GM03348 (cell line): ENCODE data around the gene KTI12.
"Not testable (repeated sequence)": the region's sequence is repeated elsewhere in the genome, so short reads cannot be mapped to it uniquely, and the experiment has no call there.

Experiments used
- DNase-seq: peaks from one replicate; pipeline ENCODE4 v3.0.0; 2012; ENCODE audit warnings: low spot score

KTI12 gene, protein sequence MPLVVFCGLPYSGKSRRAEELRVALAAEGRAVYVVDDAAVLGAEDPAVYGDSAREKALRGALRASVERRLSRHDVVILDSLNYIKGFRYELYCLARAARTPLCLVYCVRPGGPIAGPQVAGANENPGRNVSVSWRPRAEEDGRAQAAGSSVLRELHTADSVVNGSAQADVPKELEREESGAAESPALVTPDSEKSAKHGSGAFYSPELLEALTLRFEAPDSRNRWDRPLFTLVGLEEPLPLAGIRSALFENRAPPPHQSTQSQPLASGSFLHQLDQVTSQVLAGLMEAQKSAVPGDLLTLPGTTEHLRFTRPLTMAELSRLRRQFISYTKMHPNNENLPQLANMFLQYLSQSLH

DNA sequence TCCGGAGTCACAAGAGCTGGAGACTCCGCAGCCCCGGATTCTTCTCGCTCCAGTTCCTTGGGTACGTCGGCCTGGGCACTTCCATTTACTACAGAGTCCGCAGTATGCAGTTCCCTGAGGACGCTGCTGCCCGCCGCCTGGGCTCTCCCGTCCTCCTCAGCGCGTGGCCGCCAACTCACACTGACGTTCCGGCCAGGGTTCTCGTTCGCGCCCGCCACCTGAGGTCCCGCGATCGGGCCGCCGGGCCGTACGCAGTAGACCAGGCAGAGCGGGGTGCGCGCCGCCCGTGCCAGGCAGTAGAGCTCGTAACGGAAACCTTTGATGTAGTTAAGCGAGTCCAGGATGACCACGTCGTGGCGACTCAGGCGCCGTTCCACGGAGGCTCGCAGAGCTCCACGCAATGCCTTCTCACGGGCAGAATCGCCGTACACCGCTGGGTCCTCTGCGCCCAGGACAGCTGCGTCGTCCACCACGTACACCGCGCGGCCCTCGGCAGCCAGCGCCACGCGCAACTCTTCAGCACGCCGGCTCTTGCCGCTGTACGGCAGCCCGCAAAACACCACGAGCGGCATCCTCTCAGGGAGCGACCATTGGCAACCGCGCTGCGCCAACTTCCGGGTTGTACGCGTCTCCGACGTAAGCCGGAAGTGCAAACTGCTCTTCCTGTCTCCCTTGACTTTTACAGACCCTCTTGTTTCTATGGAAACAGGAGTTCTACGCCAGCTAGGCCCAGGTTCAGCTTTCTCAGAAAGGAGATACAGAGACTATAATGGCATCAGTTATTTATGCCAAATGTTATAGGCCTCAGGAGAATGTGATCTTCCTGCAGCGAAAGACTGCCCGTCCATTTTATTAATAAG lies at the start of gene KTI12:
KTI12 (minus strand) TSS at position 621 of the 860 bp plus-strand sequence; CDS start at position 572, 49 bp downstream.
- DNase-seq, result peak; percentile 91

DNA sequence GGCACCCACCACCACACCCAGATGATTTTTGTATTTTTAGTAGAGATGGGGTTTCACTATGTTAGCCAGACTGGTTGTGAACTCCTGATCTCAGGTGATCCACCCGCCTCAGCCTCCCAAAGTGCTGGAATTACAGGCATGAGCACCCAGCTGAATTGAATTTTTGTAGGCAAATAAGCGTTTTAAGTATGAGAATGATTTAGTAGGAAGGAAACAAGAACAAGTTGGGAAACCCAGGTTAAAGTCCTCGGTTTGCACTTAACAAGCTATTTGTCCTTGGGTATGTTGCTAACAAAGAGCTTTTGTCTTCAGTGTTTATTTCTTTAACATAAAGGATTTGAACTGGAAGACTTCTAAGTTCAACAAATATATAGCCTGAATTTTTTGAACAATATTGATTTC lies 46.4 kb upstream of the KTI12 start:
- DNase-seq, result no peak

DNA sequence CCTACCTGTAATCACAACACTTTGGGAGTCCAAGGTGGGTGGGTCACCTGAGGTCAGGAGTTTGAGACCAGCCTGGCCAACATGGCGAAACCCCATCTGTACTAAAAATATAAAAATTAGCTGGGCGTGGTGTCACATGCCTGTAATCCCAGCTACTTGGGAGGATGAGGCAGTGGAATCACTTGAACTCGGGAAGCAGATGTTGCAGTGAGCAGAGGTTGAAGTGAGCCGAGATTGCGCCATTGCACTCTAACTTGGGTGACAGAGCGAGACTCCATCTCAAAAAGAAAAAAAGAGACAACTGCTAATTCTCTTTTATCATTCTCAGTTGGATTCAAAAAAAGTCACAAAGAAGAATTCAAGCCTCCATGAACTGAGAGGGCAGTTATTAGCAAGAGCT lies 43.7 kb upstream of the KTI12 start:
- not testable (repeated sequence) for DNase-seq

DNA sequence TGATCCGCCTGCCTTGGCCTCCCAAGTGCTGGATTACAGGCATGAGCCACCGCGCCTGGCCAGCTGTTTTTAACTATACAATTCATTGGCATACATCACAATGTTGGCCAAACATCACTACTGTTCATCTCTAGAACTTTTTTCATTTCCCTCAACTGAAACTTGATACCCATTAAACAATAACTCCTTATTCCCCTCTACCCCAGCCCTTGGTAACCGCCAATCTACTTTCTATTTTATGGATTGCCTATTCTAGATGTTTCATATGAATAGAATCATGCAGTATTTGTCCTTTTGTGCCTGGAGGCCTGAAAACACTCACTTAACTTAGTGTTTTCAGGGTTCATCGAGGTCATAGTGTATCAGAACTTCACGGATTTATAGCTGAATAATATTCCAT lies 38.7 kb upstream of the KTI12 start:
- no peak for DNase-seq

DNA sequence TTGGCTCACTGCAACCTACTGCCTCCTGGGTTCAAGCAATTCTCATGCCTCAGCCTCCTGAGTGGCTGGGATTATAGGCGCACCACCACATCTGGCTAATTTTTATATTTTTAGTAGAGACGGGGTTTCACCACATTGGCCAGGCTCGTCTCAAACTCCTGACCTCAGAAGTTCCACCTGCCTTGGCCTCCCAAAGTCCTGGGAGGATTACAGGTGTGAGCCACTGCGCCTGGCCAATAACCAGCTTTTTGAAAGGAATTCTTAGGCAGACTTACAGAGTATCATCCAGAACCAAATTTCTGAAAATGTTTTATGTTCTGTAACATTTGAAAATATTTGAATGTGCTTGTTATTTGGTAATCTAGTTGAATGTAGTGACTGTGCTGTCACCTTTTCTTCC lies 37.1 kb upstream of the KTI12 start:
- no peak for DNase-seq

DNA sequence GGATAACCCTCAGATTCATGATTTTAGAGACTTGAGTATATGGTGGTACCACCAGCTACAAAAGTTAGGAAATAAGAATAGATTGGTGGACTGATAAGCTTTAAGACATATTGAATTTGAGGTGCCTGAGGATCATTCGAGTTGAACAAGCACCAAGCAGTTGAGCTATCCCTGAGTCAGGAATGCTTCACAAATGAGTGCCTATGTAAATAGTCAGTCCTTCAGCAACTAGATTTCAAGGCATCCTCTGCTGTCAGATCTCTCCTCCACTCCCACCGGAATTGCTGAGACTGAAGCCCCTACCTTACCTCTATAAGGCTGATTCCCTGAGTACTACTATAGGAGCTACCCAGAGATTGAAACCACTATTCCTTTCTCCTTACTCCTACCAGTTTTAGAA lies 29.6 kb upstream of the KTI12 start:
- DNase-seq, result no peak

DNA sequence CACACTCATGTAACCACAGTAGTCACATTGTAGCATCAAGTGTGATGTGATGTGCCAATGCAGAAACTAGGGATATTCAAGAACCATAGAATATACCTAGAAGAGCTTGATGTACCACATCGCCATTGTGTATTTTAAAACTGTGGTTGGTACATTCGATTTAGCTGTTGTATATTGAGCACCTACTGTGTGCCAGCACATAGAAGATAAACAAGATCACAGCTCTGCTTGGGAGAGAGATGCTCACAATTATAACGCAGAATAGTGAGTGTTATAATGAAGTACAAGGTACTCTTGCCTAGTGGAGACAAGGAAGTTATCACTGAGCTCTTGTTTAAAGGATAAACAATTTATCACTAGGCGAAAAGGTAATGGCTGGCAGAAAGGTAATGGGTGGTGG lies 27.2 kb upstream of the KTI12 start:
- no peak for DNase-seq

DNA sequence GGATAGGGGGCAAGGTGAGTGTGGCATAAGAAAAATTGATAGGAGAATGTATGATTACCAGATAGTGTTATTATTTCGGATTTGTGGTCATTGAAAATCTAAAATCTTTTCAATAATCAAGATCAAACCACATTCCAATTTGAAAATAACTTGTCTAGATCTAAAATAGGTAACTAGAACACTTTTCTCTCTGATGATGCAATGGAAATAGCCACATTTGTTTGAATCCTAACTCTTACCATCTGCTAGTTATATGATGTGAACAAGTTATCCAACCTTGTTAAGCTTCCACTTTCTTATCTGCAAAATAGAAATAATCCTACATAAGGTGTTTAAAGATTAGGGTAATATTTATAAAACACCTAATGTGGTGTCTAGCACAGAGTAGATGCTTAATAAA lies 26.3 kb upstream of the KTI12 start:
- no peak for DNase-seq

DNA sequence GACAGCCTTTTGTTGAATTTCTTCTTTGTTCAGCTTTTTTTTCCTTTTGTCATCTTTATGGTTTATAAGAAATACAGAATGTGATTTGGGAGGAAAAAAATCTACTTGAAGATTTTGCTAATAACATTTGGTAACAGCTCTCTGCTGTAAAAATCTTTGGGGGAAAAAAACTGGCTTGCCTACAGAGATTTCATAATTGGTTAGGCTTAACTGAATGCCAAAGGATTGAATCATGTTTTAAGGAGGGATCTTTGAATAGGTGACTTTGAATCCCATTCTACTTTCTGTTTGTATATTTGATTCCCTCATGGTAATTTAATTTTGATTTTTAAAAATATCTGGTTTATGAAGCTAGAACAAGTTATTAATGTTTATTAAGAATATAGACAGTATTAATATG lies 25.7 kb upstream of the KTI12 start:
- DNase-seq, result peak; percentile 72

DNA sequence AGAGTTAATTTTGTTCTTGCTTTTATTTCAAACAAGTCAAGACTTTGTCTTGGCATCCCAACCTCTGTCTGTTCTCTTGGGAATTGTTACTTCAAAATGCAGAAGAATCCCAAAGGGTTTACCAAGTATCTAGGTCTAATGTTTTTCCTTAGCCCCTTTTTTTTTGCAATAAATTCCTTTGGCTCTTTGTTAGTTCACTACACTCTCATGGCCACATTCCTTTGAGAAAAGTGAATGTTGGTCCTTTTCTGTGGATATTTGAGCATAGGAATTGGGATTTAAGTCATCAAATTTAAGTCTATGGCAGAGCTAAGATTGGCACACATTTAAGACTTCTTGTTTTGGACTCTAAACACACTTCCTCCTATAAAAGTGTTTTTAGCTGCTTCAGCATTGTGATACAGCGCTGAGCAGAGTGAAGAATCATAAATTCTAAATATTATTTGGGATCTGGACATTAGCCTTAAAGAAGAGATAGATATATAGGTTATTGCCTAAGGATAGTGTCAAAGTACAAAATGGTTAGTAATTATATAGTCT lies 24.3 kb upstream of the KTI12 start:
- DNase-seq, result peak; percentile 20

DNA sequence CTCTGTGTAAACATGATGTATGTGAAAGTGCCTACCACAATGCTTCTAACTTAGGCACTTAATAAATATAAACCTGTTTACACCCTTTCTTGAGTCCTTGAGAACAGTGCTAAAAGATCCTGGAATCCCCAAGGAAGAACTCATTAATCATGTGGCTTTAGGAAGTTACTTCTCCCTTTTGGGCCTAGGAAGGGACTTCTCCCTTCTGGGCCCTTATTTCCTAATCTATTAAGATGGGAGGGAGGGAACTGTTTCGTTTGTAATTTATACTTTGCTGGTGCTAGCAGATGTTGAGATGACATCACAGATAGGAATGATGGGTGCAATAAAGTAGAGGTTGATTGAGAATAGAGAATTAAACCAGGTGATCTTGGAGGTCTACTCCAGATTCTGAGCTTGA lies 23.6 kb upstream of the KTI12 start:
- DNase-seq, result peak; percentile 7

DNA sequence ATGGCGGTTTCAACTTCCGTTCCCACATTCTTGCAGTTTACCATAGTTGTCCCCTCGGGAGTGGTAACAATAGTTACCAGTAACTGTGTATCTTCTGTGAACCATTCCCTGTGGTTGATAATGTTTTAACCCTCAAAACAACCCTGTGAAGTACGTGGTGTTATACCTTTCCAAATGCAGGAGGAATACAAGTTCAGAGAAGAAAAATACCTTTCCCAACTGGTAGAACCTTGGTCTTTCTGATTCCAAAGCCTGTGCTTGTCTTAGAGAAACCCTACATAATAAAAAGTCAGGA lies 23.3 kb upstream of the KTI12 start:
- peak; percentile 43 for DNase-seq

DNA sequence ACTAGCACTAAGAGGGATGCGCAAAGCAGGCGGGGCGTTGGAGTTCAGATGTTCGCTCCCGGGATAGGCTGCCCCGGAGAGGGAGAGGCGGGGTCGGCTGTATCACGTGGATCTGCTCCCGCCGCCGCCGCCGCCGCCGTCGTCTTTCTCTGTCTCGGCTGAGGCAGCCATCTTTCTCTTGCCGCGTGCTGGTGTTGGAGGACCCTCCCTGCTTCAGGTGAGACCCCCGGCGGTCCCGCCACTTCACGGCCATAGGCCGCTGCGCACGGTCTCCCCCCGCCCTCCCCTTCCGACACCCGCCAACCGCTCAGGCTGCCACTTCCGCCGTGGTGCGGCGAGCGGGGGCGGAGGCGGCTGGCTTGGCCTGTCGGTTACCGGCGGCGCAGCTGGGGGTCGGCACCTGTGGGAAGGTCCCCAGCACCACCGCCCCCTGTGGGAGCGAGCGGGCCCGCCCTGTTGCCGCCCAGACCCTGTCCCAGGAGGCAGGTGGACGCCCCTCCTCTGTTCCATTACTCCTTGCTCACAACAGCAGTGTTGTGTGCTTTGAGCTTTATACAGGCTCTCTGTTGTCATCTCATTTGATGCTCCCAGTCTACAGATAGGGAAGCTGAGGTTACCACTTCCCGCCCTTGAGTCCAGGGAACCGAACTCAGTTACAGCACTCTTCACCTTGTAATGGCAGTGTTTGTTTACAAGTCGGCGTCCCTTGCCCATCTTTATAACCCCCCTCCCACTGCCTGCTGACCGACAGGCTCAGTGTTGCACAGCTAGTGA lies 22.7 kb upstream of the KTI12 start, which contains the start of gene BTF3L4:
BTF3L4 (plus strand) TSS at position 133 of the 774 bp plus-strand sequence. CDS start 3,553 bp downstream, outside the sequence.
- DNase-seq, result peak; percentile 94

DNA sequence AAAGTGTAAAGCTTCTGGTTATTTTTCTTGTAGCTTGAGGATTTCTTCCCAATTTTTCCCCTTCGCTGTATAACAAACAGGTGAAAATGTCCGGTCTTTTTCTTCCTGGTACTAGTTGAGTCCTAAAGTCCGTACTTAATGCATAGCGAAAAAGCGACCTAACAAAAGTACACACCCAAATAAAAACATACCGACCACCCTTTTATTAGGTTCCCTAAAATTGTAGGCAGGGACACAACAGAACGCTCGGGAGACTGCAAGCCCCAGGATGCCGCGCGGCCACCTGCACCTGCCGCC lies 22.2 kb upstream of the KTI12 start:
- no peak for DNase-seq

DNA sequence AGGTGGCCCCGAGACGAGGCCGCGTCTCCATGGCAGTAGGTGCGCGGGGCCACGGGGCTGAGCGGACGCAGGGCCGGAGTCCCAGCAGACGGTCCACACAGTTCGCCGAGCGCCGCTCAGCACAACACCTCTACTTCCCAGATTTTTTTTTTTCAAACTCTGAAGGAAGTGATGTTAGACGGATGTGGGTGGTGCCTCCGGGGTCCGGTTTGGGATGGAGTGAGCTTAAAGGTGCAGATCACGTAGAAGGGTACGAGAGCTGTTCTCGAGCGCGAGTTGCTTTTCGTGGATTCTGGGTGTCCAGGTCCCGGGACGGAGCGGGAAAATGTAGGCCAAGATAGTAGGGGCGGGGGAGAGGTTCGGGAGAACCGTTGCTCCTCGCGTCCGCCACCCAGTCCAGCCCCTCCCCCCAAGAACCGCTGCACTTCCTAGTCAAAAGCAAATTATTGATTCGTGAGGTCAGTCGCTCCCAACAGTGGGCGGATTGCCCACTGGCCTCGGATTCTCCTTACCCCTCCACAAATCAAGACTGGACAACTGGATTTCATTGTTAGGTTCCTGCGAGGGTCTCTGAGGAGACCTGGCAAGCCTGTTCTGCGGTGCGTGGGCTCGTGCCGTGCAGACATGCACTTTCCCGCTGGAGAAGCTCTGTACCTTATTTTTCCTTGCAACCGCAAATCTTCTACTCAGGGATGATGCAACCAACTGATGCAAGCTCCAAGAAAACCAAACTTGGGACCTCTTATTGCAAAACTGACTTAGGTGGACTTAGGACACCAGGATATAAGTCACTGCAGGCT lies 21.7 kb upstream of the KTI12 start, which contains the start of gene TXNDC12:
TXNDC12 (minus strand) TSS at position 126 of the 800 bp plus-strand sequence; CDS start at position 31, 95 bp downstream.
- peak; percentile 93 for DNase-seq

DNA sequence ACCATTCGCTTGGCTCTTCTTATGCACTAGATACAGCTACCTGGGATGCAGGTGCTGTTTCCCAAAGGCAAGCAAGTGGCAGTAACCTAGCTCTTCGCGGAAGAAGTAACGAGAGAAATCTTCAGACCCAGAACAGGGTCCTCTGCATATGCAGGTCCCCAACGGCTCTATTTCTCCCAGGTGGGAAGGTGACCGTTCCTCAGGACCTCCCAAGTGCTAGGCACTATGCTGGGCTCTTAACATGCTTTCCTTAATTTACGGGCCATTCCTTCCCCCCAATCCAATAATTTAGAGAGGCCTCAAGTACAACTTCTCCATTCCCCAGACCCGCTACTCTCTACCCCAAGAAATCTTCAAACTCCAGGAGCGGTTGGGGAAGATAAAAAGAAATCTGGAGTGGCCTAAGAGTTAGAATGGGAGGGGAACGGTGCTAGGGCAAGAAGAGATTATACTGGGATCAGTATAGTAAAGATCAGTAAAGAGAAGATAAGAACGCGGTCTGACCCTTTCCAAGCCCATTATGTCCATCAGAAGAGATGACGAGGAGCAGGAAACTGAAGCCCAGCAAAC lies 21.0 kb upstream of the KTI12 start:
- no peak for DNase-seq

DNA sequence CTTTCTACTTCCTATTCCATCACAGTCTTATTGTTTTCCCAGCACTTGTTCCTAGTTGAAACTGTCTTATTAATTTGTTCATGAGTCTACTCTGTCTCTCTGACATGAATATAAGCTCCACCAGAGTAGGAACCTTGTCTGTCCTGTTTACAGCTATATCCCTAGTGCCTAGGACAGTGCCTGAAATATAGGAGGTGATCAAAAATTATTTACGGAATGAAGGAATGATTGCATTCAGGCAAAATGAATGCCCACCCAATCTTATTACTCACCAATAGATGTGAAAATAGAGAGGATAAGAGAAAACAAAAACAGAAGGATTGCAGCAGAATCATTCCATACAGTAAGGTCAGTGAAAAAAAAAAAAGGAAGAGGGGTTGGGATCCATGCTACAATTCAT lies 20.3 kb upstream of the KTI12 start:
- no peak for DNase-seq

DNA sequence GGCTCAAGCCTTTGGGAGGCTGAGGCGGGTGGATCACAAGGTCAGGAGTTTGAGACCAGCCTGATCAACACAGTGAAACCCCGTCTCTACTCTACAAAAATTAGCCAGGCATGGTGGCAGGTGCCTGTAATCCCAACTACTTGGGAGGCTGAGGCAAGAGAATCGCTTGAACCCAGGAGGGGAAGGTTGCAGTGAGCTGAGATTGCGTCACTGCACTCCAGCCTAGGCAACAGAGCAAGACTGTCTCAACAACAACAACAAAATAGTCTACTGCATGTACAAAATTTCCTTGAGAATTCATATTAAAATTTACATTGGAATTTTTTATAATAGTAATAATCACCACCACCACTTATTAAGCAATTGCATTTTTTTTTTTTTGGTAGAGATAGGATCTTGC lies 15.7 kb upstream of the KTI12 start:
- DNase-seq, result not testable (repeated sequence)

DNA sequence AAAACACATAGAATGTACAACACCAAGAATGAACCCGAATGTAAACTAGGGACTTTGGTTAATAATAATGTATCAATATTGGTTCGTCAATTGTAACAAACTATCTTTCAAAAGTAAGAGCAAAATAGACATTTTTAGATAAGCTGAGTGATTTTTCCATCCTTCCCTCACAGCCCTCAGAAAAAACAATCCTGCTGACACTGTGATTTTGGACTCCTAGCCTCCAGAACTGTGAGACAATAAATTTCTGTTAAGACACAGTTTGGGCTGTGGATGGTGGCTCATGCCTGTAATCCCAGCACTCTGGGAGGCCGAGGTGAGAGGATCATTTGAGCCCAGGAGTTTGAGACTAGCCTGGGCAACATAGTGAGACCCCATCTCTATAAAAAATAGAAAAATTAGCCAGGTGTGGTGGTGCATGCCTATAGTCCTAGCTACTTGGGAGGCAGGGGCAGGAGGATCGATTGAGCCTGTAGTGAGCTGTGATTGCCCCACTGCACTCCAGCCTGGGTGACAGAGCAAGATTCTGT lies 12.1 kb upstream of the KTI12 start:
- not testable (repeated sequence) for DNase-seq

DNA sequence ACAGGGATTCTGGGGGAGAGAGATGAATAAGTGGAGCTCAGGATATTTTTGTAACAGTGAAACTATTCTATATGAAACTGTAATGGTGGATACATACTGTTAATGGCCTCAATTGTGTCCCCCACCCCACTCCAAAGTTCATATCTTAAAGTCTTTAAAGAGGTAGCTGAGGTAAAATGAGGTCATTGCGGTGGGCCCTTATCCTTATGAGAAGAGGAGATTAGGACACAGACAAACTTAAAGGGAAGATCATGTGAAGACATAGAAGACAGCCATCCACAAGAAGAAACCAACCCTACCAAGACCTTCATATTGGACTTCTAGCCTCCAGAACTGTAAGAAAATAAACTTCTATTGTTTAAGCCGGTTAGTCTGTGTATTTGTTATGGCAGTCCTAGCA lies 11.6 kb upstream of the KTI12 start:
- no peak for DNase-seq
